Neural progenitor cell (in vitro differentiated cells): ENCODE measurements around the gene ADGRL1.
"Not testable (repeated sequence)": the region's sequence is repeated elsewhere in the genome, so short reads cannot be mapped to it uniquely, and the experiment has no call there.

Experiments
- EZH2 ChIP-seq: fragments of 200-600 bp; sonication (generic); IDR thresholded peaks from 2 replicates; pipeline ENCODE4 v1.6.1; 2017; ENCODE audit warnings: antibody characterized with exemption, mild to moderate bottlenecking, moderate library complexity
- EZH2phosphoT487 ChIP-seq: fragments of 200-600 bp; sonication (generic); IDR thresholded peaks from 2 replicates; pipeline ENCODE4 v1.6.1; 2017; ENCODE audit warnings: antibody characterized with exemption
- TF ChIP-seq, protein P1 (sequence below): fragments of 200-600 bp; sonication (generic); IDR thresholded peaks from 2 replicates; pipeline ENCODE4 v1.5.1; 2017; ENCODE audit warnings: antibody characterized with exemption, mild to moderate bottlenecking

DNA sequence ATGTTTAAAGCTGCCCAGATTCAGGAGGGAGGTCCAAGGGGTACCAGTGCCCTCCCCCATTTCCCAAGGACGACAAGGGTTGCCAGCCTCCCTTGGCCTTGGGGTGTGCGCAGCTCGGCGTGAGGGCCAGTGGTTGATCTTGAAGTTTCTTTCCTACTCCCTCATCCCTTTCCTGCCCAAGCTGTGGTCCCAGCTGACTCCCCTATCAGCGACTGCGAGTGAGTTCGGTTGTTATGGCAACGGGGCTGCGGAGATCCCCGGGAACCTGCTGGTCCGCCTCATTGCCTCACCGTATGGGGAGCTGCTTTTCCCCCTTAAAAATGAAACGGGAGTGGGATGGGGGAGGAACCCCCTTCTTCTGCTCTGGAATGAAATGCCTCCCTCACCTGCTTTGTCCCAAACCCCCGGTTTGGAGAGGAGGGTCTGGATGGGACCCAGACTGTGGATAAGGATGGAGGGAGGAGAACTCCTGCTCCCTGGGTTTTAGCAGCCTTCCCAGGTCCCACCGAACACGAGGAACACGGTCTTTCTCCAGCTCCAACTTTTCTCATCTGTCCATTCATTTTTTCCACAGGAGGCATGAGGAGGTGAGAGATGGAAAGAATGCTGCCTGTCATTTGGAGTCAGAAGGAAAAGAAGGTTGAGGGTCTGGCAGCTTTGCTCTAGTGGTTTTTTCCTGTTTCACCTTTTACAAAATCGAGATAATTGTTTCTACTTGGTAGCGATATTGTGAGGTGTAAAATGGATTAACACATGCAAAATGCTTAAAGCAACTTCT, 48.0 kb upstream of the ADGRL1 start:
- TF ChIP-seq, protein P1, sequence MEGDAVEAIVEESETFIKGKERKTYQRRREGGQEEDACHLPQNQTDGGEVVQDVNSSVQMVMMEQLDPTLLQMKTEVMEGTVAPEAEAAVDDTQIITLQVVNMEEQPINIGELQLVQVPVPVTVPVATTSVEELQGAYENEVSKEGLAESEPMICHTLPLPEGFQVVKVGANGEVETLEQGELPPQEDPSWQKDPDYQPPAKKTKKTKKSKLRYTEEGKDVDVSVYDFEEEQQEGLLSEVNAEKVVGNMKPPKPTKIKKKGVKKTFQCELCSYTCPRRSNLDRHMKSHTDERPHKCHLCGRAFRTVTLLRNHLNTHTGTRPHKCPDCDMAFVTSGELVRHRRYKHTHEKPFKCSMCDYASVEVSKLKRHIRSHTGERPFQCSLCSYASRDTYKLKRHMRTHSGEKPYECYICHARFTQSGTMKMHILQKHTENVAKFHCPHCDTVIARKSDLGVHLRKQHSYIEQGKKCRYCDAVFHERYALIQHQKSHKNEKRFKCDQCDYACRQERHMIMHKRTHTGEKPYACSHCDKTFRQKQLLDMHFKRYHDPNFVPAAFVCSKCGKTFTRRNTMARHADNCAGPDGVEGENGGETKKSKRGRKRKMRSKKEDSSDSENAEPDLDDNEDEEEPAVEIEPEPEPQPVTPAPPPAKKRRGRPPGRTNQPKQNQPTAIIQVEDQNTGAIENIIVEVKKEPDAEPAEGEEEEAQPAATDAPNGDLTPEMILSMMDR: not testable (repeated sequence)
- not testable (repeated sequence) for TF ChIP-seq EZH2, EZH2phosphoT487
